ENCODE measurements around the gene ABL1. TPM values are rescaled to one million over a fixed set of nuclear protein-coding genes. Genes with fewer than 3 reads are reported as not detected.

Gene ABL1
- total RNA-seq, 1 experiment from 2014 or later: 41.5 TPM

DNA sequence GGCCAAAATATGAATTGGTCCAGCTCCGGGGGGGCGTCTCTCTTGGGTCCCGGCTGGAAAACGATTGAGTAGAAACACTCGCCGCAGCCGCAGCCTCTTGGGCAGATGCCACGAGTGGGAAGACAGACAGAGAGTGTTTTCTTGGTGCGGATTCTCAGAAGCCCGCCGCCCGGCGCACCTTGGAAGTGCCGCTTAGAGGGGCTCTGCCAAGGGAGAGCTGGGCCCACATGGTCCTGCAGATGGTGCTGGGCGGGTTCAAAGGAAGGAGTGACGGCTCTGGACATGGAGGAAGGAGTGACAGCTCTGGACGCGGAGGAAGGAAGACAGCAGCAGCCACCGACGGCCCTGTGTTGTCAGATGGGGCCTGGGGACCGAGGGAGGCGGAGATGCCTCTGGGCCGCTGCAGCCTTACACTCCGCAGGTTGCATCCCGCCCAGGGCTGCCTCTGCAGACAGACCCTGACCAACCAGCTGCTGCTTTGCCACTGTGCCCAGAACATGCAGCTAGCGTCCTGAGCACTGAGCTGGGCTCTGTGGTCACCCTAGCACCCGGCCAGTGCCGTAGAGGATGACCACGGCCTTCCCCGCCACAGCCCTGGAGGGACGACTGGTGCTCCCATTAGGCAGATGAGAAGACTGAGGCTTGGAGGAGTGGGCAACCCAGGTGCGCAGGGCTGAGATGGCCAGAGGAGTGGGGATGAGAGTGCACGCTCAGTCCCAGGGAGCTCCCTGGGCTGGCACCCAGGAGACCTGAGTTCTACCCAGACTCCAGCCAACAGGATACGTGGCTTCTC lies 82.3 kb downstream of the ABL1 start:
- no peak for DNase-seq (ENCODE audit: low read depth)

DNA sequence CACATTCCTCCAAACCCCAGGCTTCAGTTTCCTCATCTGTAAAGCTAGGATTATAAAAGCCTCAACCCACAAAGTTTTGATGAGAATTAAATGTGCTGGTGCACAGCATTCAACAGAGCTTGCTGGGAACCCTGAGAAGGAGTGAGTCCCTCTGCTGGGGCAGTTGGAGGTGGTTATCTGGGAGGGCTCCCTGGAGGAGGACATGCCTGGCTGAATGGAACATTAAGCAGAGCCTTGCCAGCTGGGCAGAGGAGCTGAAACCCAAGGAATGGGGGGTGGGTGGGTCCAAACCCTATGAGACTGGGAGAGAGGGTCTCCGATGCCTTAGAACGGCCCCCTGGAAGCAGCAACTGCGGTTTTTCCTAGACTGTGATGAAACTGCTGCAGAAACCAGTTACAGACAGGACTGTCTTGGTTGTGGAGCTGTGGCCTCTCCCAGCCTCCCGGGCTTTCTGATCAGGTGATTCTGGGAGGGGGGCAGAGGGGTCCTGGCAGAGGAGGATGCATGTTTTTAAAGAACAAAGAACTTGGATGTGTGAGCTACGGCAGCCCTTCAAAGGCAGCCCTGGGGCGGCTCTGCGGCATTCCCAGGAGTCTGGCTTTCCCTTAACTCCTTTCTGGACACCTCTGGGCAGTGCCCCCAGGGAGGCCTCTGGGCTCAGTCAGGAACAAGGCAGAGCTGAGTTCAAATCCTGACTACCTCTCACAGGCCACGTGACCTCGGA lies 83.2 kb downstream of the ABL1 start:
- no peak for DNase-seq (ENCODE audit: low read depth)

DNA sequence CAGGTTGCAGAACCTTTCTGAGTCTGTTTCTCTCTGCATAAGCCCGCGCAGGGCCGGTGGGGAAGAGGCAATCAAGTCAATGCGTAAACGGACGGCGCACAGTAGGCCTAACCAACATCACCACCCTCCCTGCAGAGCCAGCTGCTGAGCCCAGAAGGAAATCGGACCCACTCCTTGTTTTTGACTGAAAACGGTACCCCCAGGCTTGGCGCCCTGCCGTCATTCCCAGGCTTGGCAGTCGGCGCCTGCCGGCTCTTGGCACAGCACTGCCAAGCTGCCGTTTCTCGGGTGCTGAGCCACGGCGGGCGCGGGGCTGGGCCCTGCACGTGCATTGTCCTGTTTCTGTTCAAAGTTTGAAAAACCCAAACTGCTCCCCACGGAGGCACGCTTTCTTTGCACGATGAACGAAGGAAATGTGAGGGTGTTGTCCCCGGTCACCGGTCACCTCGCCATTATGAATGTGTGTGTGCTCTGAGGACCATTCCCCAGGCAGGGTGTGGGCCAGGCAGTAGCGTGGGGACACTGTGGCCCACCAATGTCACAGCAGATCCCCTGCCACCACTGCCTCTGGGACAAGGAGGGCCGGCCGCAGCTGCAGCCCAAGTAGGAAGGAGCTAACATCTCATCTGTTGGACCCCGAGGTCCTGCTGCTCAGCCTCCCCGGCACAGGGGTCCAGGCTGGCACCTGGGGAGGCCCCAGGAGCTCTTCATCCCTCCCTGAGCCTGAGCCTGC lies 83.9 kb downstream of the ABL1 start:
- no peak for DNase-seq (ENCODE audit: low read depth)

DNA sequence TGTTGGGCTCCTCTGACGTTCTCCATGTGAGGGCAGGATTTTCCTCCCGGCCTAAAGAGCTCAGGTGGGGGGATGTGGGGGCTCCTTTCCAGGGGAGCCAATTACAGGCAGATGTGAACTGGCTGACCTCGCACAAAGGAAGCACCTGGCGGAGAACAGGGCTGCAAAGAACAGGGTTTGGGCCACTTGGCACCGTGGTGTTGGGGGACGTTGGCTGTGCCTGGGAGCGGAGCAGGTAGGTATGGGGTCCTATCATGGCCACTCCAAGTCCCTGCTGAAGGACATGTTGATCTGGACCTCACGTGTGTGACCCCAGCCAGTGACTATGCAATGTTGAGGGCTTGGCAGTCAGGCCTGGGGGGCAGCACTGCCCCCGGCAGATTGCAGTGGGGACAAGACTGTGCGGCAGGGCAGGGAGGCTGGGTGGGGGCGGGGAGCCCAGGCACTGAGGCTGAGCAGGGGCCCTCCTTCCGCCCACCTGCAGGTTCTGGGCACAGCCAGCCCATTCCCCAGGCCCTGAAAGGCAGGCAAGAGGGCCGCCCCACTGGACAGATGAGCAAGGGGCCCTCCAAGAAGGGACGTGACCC lies 84.6 kb downstream of the ABL1 start:
- no peak for DNase-seq (ENCODE audit: low read depth)

DNA sequence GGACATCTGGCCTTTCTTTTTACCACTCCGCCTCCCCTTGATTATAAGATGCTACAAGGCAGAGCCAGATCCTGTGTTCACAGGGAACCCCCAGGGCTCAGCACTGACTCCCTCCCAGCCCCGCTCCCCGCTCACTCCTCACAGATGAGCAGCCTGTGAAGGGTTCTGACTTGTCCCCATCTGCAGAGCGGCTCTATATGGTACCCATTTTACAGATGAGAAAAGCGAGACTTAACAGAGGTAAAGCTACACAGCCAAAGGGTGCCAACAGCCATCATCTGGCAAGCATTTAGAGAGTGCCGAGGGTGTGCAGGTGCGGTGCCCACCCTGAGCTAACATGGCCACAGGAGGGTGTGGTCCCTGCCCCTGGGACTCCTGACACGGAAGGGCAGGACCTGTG lies 85.2 kb downstream of the ABL1 start:
- DNase-seq (ENCODE audit: low read depth): no peak

DNA sequence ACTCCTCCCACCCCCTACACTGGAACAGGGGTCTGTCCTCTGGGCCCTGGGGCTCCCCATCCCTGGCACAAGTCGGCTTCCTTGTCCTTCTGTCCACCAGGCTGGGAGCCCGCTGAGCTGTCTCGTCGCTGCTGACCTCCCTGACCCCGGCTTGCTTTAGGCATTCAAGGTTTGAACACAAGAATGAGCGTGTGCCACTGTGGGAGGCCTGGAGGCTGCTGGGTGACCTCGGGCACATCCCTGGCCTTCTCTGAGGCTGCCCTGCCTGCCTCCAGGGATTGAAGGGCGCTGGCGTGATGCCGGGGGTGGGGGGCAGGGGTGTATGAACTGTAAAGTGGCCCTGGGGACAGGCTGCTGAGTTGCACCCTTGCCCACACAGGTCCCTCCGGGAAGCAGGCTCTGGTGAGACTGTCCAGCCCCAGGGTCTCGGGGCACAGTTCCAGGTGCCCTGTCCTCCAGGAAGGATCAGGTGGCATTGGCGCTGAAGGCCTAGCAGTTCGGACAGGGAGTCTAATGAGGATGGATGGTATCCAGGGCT lies 85.8 kb downstream of the ABL1 start:
- DNase-seq (ENCODE audit: low read depth): no peak

DNA sequence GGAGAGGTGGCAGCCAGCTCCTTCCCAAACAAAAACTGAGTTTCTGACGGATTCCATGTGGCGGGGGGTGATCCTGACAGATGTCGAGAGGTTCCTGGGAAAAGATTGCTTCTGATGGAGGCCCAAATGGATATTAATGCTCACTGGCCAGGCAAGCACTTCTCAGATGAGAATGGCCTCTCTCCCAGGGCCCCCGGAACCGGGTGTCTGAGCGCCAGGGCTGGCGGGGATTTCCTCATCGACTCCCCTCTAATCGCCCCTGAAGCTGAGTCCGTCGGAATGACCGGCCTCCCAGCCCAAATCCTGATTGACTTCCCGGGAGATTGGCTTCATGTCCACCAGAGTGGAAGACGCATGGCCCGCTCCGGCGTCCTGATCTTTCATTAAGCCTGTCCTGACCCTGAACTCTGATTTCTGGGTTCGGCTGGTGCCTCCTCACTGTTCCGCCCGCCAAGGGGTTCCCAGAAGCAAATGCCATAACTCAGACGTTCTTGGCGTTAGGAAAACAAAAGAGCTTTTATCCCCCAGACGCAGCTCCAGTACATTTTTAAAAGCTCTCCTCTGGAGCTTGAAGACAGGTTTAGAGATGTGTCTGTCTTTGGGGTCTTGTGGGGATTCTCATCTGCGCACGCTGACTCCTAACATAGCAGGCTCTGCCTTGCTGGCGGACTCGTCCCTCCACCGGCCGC lies 86.4 kb downstream of the ABL1 start:
- no peak for DNase-seq (ENCODE audit: low read depth)

DNA sequence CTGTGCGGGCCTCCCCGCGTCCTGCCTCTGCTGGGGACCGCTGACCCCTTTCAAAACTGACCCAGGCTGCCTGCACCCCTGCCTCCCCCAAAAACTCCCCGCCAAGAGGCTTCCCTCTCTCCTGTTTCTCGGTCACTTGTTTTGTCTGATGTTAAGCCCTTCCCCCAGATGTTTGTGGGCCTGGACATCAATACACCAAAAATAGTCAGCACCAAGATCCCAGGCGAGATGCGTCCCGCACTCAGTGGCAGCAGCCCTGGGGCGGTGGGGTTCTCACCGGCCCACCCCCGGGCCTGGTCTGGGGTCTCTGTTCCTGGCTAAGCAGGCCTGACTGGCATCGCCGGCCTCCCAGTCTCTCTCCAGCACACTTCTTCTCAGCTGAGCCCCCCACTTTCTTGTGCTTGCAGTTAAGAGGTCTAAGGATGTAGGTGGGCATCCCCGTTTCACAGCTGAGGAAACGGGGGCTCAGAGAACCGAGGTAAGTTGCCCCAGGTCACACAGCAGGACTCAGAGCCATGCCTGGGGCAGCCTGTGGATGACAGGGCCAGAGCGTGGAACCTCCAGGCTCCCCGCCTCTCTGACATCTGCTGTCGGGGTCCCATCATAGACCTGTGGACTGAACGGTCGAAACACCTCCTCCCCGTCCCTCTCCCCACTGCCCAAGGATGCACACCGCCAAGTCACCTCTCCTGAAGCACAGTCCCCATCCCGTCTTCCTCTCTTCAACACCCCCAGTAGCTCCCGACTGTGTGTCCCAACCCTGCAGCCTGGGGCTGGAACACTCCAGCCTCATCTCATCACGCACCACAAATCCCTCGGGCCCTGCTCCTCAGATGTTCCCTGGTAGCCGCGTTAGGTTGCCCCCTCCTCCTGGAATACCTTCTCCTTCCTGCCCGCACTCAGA lies 87.2 kb downstream of the ABL1 start:
- DNase-seq (ENCODE audit: low read depth): no peak

DNA sequence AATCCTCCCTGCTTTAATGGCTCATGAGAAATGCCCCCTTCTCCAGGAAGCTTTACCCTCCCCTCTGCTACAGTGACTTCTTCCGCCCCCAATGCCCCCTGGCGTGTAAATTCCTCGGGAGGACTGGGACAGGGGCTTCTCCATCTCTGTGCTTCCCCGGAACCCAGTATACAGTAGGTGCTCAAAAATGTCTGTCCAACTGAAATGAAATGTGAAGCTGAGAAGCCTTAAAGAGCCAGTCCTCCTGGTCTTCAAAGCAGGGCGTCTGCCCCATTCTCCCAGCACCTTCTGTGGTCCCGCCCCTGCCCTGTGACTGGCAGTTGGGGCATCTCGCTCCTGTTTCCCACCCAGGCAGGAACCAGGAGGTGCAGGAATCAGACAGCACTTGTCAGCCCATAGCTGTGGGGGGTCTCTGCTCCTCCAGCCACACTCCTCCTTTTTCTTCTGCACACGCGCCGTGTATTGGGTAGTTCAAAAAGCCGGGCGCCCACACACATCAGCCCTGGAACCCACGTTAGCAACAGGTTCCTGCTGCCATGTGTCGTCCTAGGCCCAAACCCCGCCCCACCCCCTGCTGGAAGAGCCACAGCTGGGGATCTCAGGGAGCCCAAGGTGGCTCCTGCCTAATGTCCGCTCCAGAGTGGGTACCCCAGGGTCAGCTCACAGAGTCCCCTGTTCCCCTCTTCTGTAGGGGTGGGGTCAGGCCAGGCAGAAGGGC lies 88.0 kb downstream of the ABL1 start:
- no peak for DNase-seq (ENCODE audit: low read depth)

DNA sequence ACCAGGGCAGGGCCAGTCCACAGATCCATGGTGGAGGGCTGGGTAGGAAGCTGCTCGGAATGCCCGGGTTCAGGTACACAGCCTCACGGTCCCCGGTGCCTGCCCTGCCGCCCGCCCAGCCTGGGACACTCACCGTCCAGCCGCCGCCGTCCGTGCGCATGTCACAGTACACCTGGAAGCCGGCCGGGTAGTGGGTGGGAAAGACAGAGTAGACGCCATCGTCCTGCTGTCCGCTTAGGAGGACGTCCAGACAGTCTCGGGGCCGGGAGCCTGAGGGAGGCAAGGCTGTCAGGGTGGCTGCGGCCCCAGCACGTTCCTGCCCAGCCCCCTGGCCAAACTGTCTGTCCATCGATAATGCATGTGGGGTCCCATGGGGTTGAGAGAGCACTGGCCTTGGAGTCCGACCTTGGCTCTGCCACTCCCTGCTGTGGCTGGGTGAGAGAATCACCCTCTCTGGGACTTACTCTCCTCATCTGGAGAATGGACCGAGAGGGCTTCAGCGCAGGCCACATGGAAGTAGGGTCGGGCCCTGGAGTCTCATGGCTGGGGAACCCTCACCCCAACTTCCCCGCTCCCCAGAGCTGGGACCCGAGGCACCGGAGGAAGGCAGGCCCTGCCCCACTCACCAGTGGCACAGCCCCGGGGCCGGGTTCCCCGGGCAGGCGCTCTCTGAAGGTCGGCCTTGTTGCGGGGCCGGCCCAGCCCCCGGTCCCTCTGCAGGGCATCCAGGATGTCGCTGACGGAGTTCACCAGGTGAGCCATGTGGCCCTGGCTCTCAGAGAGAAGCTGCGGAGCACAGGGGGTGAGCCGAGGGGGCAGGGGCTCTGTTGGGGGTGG lies 88.8 kb downstream of the ABL1 start:
- no peak for DNase-seq (ENCODE audit: low read depth)

DNA sequence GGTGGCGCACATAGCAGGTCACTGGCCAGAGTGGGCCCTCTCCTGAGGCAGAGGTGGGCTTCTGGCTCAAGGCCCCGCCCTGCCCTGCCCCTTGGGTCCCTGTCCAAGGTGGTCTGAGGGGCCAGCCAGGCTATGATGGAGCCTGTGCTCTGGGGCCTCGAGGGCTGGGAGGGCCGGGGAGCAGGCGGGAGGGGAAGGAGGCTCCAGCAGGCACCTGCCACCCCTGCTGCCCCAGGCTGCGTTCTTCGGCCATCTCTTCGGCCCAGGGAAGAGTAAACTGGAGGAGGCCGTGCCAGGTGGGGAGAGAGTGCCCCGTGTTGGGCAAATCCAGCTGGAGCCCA lies 89.4 kb downstream of the ABL1 start:
- no peak for DNase-seq (ENCODE audit: low read depth)

DNA sequence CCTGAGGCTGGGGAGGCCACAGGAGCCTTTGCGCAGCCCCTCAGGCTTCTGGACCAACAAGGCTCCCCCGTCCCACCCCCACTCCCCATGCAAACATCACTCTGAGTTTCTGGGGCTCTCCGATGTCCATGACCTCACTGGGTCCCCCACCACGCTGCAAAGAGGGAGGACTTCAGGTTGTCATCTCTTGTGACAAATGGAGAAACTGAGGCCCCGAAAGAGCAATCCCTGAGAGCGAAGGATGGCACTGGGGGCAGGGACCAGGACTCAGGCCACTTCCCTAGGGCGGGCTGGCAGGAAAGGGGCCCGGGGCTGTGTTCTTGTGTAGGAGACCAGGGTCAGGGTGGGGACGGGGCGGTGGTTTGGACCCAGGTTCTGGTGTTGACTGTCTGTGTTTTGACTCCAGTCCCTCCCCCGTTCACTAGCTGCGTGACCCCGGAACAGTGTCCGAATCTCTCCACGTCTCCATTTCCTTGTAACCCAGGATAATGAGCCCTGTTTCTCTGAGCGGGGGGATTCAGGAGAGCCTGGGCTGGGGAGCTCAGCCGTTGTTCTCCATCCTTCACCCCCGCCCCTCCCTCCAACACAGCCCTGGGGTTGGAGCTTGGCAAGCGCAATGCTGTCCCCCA lies 90.1 kb downstream of the ABL1 start:
- DNase-seq (ENCODE audit: low read depth): no peak

DNA sequence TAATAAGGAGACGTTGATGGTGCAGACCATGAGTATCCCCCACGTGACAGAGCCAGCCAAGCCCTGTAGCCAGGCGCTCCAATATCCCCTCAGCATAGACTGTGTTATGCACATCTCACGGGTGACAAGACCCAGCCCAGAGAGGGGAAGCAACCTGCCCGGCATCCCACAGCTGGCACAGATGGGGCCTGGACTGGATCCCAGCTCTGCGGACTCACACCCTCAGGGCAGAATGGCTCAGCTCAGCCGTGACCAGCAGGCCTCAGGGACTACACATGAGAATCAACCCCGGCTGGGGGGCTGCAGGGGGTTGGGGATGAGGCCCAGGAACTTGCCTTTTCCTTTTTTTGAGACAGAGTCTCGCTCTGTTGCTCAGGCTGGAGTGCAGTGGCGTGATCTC lies 92.3 kb downstream of the ABL1 start:
- no peak for DNase-seq (ENCODE audit: low read depth)

DNA sequence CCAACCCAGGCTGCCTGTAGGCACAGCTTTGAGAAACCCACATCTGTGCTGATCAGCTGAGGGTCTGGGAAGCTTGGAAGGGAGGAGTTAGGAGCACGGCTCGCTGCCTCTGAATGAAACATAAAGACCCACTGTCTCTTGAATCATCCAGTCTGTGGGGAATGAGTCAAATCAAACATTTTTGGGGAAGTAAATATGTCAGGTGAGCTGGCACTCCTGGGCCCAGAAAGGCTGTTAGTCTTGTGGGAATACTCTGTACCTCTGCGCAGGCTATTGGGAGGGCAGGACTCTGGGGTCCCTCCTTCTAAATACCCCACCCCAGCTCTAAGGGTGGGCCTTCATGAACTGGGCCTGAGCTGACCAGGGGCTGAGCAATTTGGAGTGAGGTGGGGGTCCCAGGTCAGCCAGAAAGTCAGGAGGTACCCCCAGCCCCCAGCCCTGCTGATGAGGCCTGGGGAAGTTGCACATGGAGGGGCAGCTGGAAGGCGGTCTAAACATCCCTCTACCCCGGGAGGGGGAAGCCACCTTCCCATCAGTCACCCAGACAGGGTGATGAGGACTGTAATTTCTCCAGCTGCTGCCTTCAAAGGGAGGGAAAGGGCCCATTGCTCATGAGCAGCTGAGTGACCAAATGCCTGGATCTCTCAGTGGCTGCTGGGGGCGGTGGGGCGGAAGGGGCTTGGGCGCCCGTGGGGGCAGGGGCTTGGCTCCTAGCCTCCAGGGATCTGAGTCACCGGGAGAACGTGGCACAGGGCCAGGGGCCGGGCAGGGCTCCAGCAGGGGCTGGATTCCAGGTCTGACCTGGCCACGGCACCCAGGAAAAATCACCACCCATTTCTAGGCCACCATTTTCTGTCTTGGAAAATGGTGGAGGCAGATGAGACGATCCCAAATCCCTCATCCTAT lies 93.2 kb downstream of the ABL1 start:
- peak; percentile 89 for DNase-seq (ENCODE audit: low read depth)

DNA sequence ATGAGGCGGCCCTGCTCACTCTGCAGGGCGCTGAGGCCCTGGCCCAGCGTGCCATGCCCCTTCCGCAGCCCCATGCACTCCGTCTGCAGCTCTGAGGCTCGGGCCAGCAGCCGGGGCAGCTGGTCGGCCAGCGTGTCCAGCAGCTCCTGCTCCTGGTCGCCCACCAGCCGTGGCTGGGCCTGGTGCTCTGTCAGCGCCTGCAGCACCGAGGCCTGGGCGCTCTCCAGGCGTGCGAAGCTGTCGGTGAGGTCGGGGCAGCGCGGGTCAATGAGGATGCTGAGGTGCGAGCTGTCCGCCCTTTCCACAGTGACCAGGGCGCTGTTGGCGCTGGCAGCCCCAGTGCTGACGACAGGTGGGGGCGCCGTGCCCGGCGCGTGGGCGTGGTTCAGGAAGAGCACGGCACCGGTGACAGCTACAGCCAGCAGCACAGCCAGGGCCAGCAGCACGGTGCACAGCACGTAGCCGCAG lies 94.6 kb downstream of the ABL1 start:
- no peak for DNase-seq (ENCODE audit: low read depth)

DNA sequence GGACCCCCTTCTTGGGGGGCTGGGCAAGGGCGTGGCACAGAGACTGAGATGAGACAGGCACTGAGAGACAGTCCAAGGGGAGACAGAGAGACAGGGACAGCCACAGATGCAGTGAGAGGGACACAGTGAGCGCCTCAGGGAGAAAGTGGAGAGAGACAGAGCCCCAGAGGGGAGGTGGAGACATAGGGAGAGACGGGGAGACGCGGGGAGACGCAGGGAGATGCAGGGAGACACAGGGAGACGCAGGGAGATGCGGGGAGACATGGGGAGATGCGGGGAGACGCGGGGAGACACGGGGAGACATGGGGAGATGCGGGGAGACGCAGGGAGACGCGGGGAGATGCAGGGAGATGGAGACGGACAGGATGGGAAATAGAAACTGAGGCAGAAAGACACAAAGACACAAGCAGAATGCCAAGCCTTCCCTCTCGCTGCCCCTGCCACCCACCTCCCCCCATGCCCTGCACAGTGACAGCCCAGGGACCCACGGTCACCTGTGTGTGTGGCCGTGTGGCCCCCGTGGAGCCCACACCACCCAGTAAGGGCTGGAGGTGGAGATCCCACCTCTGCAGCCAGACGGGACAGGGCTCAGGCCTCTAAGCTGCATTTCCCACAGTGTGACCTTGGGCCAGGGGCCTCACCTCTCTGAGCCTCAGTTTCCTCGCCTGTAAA lies 95.2 kb downstream of the ABL1 start:
- no peak for DNase-seq (ENCODE audit: low read depth)

All from HT1080 (cell line).